Measurements from ENCODE around the gene COL26A1. TPM values are rescaled to one million over a fixed set of nuclear protein-coding genes. Genes with fewer than 3 reads are reported as not detected.
A peak's percentile ranks its signal among the peaks of the same experiment; 100 is the strongest.
"Not testable (repeated sequence)": the region's sequence is repeated elsewhere in the genome, so short reads cannot be mapped to it uniquely, and the experiment has no call there.

COL26A1 gene
- total RNA-seq, 2 donors from 2014 or later, result not detected

DNA sequence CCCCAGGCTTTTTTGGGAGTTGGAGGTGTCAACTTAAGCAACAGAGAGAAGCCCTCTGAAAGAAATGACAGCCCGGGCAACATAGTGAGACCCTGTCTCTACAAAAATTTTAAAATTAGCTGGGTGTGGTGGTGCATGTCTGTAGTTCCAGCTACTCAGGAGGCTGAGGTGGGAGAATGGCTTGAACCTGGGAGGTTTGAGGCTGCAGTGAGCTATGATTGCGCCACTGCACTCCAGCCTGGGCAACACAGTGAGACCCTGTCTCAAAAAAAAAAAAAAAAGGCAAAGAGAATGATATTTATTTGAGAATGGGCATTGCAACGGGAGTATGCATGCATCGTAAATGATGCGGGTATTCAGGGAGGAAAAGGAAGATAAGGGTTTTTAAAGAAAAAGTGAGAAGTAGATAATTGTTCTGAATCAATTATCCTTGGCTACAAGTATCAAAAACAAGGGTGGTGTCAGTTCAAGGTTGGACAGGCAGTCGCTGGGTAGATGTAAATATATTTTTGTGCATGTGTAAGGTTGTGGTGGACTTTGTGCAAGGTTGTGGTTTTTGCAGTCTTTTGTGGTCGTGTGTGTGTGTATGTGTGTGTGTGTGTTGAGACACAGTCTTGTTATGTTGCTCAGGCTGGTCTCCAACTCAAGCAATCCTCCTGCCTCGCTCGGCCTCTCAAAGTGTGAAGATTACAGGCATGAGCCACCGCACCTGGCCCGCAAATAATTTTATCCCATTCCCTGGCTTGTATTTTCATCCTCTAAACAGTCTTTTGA, 65.6 kb downstream of the COL26A1 start:
- peaks cover 12 to 13% of the 10 kb centered on the region in 2 donors for H3K4me1 Mint-ChIP-seq (ENCODE audit: low read depth in 2 of 2)
- H3K27me3 Mint-ChIP-seq, result peaks cover 5 to 7% of the 10 kb centered on the region in 2 donors
- DNase-seq (ENCODE audit: low spot score) (no peak), ATAC-seq (peak in 1 of 2 donors; percentile 48)
- no peaks in the 10 kb centered on the region for H3K36me3 Mint-ChIP-seq
- H3K27ac Mint-ChIP-seq, result no peak overlapping the region
- no peak overlapping the region for H3K4me3 Mint-ChIP-seq
- H3K9me3 Mint-ChIP-seq, result no peaks in the 10 kb centered on the region

DNA sequence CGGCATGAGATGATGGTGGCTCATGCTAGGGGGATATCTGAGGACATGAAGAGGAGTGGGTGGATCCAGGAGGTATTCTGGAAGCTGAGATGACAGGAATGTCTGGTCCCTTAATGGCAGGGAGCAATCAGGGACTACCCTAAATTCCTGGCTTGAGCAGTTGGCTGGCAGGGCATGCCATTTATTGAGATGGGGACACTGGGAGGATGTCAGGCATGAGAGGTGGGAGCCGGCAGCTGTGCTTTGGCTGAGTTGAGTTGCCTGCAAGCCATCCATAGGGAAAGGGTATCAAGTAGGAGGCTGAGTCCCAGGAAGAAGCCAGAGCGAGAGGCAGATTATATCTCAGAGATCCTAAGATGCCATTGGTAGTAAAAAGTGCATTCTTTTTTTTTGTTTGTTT, 69.6 kb downstream of the COL26A1 start:
- ATAC-seq, result no peak

GRCh38 chr7:101433688-101434087, 71.0 kb downstream of the COL26A1 start:
- Mint-ChIP-seq H3K36me3 (no peaks in the 10 kb centered on the region), H3K9me3 (no peaks in the 10 kb centered on the region), H3K4me3 (no peak overlapping the region), H3K4me1 (ENCODE audit: low read depth in 2 of 2) (peaks cover 3 to 4% of the 10 kb centered on the region in 2 donors), H3K27ac (no peak overlapping the region), H3K27me3 (peaks cover 17 to 22% of the 10 kb centered on the region in 2 donors)
- peak; percentile 0 for DNase-seq (ENCODE audit: low spot score)
- no peak for ATAC-seq

More for the DNA sequence above, 69.6 kb downstream of the COL26A1 start:
- Mint-ChIP-seq H3K4me1 (ENCODE audit: low read depth in 2 of 2) (peaks cover 12 to 13% of the 10 kb centered on the region in 2 donors), H3K36me3 (no peaks in the 10 kb centered on the region), H3K27me3 (peaks cover 17 to 22% of the 10 kb centered on the region in 2 donors), H3K9me3 (no peaks in the 10 kb centered on the region), H3K27ac (no peak overlapping the region), H3K4me3 (no peak overlapping the region)
- DNase-seq (ENCODE audit: low spot score), result no peak

GRCh38 chr7:101434155-101434554, 71.5 kb downstream of the COL26A1 start:
- not testable (repeated sequence) for H3K9me3 Mint-ChIP-seq; H3K36me3 Mint-ChIP-seq; ATAC-seq; H3K27ac Mint-ChIP-seq; H3K4me1 Mint-ChIP-seq (ENCODE audit: low read depth in 2 of 2); H3K4me3 Mint-ChIP-seq
- DNase-seq (ENCODE audit: low spot score), result peak; percentile 1
- peaks cover 17 to 25% of the 10 kb centered on the region in 2 donors for H3K27me3 Mint-ChIP-seq

DNA sequence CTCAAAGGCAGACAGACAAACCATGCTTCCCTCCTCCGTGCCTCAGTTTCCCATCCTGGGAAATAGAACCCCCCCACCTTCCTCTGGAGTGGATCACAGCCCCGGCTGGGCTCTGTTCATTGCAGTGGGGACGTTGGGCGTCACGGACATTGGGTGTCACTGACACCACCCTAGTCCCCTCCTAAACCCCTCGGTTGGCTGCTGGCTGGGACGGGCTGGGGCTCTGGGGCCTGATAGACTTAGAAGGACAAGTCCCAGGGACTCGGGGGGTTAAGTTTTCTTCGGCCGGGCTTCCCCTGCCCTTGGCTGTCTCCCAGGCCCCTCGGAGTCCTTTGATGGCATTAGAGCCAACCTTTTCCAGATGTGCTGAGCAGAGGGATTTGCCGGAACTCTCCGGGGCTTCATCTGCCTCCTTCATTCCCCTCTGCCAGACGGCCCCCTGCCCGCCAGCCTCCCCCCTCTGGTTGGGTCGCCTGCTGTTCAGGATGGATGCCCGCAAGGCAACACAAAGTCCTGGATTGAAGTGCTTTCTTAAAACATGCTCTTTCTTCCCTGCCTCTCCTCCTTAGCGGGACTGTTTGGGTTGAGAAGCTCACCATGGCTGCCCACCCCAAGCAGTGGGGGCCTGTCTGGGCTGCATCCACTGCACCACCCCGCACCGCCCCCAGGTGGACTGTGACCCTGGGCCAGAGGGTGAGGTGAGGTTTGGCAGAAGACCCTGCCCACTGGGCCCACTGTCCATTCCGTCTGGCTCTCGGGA, 73.0 kb downstream of the COL26A1 start:
- no peaks in the 10 kb centered on the region for H3K4me1 Mint-ChIP-seq (ENCODE audit: low read depth in 2 of 2)
- no peaks in the 10 kb centered on the region for H3K36me3 Mint-ChIP-seq
- H3K27ac Mint-ChIP-seq, result no peak overlapping the region
- H3K4me3 Mint-ChIP-seq, result no peak overlapping the region
- ATAC-seq, result peak in 1 of 2 donors; percentile 59
- DNase-seq (ENCODE audit: low spot score), result peak; percentile 54
- no peaks in the 10 kb centered on the region for H3K9me3 Mint-ChIP-seq
- peaks cover 17 to 25% of the 10 kb centered on the region in 2 donors for H3K27me3 Mint-ChIP-seq

DNA sequence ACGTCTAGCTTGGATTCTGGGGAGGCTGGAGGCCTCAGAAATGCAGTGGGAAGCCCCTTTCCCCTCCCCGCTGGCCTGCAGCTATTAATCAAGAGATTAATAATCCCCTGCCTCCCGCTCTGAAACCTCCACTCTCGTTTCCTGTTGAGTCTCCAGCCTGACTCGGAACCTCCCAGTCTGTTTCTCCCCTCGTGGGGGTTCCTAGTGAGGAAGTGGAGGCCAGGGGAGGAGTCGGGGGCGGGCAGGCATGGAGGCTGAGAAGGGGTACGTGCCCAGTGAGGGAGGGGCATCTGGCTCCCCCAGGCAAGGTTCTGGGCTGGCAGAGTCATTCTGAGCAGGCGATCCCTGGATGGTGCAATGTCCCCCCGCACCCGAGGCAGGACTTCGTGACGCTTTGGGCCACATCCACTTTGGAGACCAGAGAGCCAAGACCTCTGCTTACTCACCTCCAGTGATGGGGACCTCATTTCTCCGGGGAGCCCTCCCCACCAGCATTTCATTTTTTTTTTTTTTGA, 73.6 kb downstream of the COL26A1 start:
- Mint-ChIP-seq H3K36me3 (no peaks in the 10 kb centered on the region), H3K27ac (no peak overlapping the region), H3K27me3 (peaks cover 17 to 25% of the 10 kb centered on the region in 2 donors), H3K4me1 (ENCODE audit: low read depth in 2 of 2) (no peaks in the 10 kb centered on the region), H3K9me3 (no peaks in the 10 kb centered on the region), H3K4me3 (no peak overlapping the region)
- no peak for ATAC-seq
- peak; percentile 53 for DNase-seq (ENCODE audit: low spot score)

GRCh38 chr7:101436857-101437576, 74.3 kb downstream of the COL26A1 start:
- DNase-seq (ENCODE audit: low spot score), result peak; percentile 15
- no peak overlapping the region for H3K4me3 Mint-ChIP-seq
- ATAC-seq, result no peak

GRCh38 chr7:101441890-101442289, 79.2 kb downstream of the COL26A1 start:
- H3K9me3 Mint-ChIP-seq, result no peaks in the 10 kb centered on the region
- no peak overlapping the region for H3K27ac Mint-ChIP-seq
- no peak overlapping the region for H3K4me3 Mint-ChIP-seq
- ATAC-seq (no peak), DNase-seq (ENCODE audit: low spot score) (peak; percentile 38)
- no peaks in the 10 kb centered on the region for H3K36me3 Mint-ChIP-seq
- peaks cover 0 to 5% of the 10 kb centered on the region in 2 donors for H3K4me1 Mint-ChIP-seq (ENCODE audit: low read depth in 2 of 2)
- H3K27me3 Mint-ChIP-seq, result peaks cover 9 to 14% of the 10 kb centered on the region in 2 donors

More at GRCh38 chr7:101436857-101437576, 74.3 kb downstream of the COL26A1 start:
- Mint-ChIP-seq H3K27ac (no peak overlapping the region), H3K27me3 (peaks cover 16 to 23% of the 10 kb centered on the region in 2 donors), H3K9me3 (no peaks in the 10 kb centered on the region), H3K4me1 (ENCODE audit: low read depth in 2 of 2) (no peaks in the 10 kb centered on the region), H3K36me3 (no peaks in the 10 kb centered on the region)

DNA sequence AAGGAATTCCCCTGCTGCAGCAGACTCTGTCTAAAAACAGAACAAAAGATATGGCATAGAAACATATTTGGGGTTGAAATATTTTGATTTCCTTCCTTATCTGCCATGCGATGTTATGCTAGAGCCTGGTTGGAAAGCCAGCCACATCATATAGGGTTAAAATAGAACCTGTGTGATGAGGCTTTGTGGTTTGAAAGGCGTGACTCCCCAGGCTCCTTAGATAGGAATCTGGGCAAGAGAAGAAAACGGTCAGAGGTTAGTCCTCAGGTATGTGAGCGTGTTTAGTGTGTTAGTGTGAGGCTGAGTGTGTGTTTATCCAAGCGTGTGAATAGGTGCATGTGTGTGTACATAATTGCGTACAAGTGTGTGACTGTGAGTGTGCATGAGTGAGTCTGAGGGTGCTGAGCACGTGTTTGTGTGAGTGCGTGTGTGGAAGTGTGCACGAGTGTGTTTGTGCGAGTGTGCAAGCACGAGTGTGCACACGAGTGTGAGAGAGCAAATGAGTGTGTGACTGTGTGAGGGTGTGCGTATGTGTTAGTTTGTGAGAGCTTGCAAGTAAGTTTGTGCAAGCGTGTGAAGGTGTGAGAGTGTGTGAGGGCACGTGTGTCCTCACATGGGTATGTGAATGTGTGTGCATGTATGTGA, 79.9 kb downstream of the COL26A1 start:
- Mint-ChIP-seq H3K9me3 (no peaks in the 10 kb centered on the region), H3K27ac (no peak overlapping the region), H3K4me1 (ENCODE audit: low read depth in 2 of 2) (peaks cover 0 to 5% of the 10 kb centered on the region in 2 donors), H3K4me3 (no peak overlapping the region), H3K36me3 (no peaks in the 10 kb centered on the region), H3K27me3 (peaks cover 9 to 12% of the 10 kb centered on the region in 2 donors)
- ATAC-seq (peak in 1 of 2 donors; percentile 40), DNase-seq (ENCODE audit: low spot score) (peak; percentile 32)

GRCh38 chr7:101450064-101450463, 87.4 kb downstream of the COL26A1 start:
- ATAC-seq, result no peak
- no peak for DNase-seq (ENCODE audit: low spot score)
- Mint-ChIP-seq H3K27ac (no peak overlapping the region), H3K27me3 (peaks cover 0 to 3% of the 10 kb centered on the region in 2 donors), H3K36me3 (no peaks in the 10 kb centered on the region), H3K4me3 (no peak overlapping the region), H3K9me3 (no peaks in the 10 kb centered on the region), H3K4me1 (ENCODE audit: low read depth in 2 of 2) (no peaks in the 10 kb centered on the region)

DNA sequence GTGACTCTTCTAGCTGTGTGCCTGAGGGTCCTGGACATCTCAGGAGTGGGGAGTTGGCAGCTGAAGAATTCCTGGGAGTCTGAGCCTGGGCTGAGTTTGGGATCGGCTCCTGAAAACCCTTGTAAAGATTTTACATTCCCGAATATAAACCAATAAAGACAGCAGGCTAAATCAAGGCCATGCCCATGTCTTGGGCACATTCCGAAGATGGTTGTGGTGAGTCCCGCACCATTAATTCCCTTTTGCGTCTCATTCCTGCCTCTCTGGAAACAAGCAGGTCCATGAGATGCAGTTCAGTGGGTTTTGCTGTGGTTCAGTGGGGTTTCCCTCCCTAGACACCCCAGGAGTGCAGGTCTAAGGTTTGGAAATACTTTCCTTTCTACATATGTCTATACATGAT, 90.9 kb downstream of the COL26A1 start:
- ATAC-seq (no peak), DNase-seq (ENCODE audit: low spot score) (no peak)
- H3K27ac Mint-ChIP-seq, result no peak overlapping the region
- no peak overlapping the region for H3K4me3 Mint-ChIP-seq
- no peaks in the 10 kb centered on the region for H3K27me3 Mint-ChIP-seq
- no peaks in the 10 kb centered on the region for H3K4me1 Mint-ChIP-seq (ENCODE audit: low read depth in 2 of 2)
- no peaks in the 10 kb centered on the region for H3K36me3 Mint-ChIP-seq
- H3K9me3 Mint-ChIP-seq, result no peaks in the 10 kb centered on the region

GRCh38 chr7:101457001-101457750, 94.5 kb downstream of the COL26A1 start:
- no peaks in the 10 kb centered on the region for H3K9me3 Mint-ChIP-seq
- no peak overlapping the region for H3K27ac Mint-ChIP-seq
- ATAC-seq, result no peak

More at GRCh38 chr7:101457001-101457750, 94.5 kb downstream of the COL26A1 start:
- no peak for DNase-seq (ENCODE audit: low spot score)
- H3K4me3 Mint-ChIP-seq, result no peak overlapping the region
- H3K4me1 Mint-ChIP-seq (ENCODE audit: low read depth in 2 of 2), result no peaks in the 10 kb centered on the region
- no peaks in the 10 kb centered on the region for H3K27me3 Mint-ChIP-seq
- H3K36me3 Mint-ChIP-seq, result no peaks in the 10 kb centered on the region

Measured in natural killer cell treated with Interleukin-12 subunit alpha and Interleukin-12 subunit beta and Interleukin-15 and Interleukin-18, amount 100 ng/mL, for 72 hours (primary cell).